Activated T-helper 9 cell treated with anti-CD3 and anti-CD28 coated beads, Interleukin-2, amount 50 U/mL, for 16 hours (primary cell): ENCODE results near the gene MKRN2.
"Not testable (repeated sequence)": the region's sequence is repeated elsewhere in the genome, so short reads cannot be mapped to it uniquely, and the experiment has no call there.

ENCODE experiments used
- DNase-seq: peaks from one replicate; pipeline ENCODE4 v3.0.0-alpha.2; 2020; ENCODE audit warnings: low read depth

The MKRN2 gene

GRCh38 chr3:12630843-12631242 is 74.0 kb downstream of the MKRN2 start:
- DNase-seq, result not testable (repeated sequence)

DNA sequence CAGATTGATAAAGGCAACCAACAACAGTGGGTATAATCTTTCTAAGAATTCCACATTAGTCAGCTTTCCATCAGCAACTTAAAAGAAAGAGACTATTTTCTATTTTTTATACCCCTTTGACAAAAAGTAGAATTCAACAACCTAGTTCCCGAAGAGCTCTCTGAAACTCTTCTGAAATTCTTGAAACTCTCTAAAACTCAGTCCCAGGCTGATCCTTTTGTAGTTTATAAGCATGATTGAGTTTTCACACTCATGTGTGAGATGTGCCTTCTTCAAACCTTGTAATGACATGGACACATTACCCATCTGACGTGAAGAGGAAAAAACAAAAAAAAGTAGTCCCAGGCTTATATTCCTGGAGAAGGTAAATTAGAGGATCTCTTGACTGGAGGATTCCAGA is 75.6 kb downstream of the MKRN2 start:
- no peak for DNase-seq

DNA sequence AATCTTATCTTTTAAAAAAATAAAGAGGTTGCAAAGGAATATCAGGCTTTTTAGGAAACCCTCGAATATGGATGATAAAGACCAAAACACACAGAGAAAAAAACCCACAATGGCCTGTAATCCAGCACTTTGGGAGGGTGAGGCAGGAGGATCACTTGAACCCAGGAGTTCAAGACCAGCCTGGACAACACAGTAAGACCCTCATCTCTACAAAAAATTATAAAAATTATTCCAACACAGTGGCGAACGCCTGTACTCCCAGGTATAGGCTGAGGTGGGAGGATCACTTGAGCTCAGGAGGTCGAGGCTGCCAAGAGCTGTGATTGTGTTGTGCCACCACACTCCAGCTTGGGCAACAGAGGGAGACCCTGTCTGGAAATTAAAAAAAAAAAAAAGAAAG is 76.2 kb downstream of the MKRN2 start:
- no peak for DNase-seq
